ENCODE measurements around the gene MYBL2. TPM values are rescaled to one million over a fixed set of nuclear protein-coding genes. Genes with fewer than 3 reads are reported as not detected.
"Not testable (repeated sequence)": the region's sequence is repeated elsewhere in the genome, so short reads cannot be mapped to it uniquely, and the experiment has no call there.

MYBL2 gene
- total RNA-seq, 4 donors from 2014 or later, result 0.11 to 0.33 (median 0.19) TPM; not detected in 1

DNA sequence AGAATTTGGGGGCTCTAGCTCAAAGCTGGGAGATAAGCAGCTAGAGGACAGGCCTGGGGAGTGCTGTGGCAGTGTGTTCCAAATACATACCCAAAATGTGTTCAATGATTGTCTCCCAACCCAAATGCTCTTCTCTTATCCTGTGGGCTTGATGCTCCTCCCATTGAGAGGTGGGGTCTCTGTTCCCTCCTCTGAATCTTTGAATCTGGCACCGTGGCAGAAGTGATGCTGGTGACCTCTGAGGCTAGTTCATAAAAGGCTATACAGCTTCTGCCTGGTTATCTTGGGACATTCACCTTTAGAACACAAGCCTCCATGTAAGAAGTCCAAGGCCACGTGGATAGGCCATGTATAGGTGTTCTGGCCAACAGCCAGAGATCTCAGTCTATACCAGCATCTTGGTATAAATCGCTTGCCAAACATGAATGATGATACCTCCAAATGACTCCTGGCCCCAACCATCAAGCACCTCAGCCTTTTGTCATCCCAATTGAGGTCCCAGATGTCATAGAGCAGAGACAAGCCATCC is 15.9 kb upstream of the MYBL2 start:
- TF ChIP-seq EP300 (IDR thresholded peaks at IDR 0.05) (no peak), POLR2AphosphoS5 (IDR thresholded peaks at IDR 0.05) (no peak), POLR2A (IDR thresholded peaks at IDR 0.05; ENCODE audit: low read depth) (no peak)
- intact Hi-C loops (cut with DNase I), result no loop called here

DNA sequence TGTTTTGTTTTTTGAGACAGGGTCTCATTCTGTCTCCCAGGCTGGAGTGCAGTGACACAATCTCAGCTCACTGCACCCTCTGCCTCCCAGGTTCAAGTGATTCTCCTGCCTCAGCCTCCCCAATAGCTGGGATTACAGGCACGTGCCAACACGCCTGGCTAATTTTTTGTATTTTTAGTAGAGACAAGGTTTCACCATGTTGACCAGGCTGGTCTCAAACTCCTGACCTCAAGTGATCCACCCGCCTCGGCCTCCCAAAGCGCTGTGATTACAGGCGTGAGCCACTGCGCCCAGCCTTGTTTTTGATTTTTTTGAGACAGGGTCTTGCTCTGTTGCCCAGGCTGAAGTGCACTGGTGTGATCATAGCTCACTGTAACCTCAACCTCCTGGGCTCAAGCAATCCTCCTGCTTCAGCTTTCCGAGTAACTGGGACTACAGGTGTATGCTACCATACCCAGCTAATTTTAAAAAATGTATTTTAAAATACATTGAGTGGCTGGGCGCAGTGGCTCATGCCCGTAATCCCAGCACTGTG is 15.2 kb upstream of the MYBL2 start:
- DNase-seq (ENCODE audit: extremely low spot score); H3K4me1 ChIP-seq; H3K9me3 ChIP-seq; H3K4me3 ChIP-seq; intact Hi-C loops (cut with DNase I); H3K27ac ChIP-seq (replicated peaks in 1 of 4); H3K27me3 ChIP-seq: not testable (repeated sequence)
- H3K36me3 ChIP-seq, result peaks cover 8 to 20% (median 12%) of the 10 kb centered on the region in 4 donors
- 95% methylated on average over 10 of the region's 10 CpGs for WGBS

More for the DNA sequence above, 15.9 kb upstream of the MYBL2 start:
- no peak for DNase-seq (ENCODE audit: extremely low spot score)
- peaks cover 15 to 27% (median 18%) of the 10 kb centered on the region in 4 donors for H3K36me3 ChIP-seq
- 60% methylated on average over 2 of the region's 3 CpGs for WGBS
- no peak overlapping the region for H3K27ac ChIP-seq (replicated peaks in 1 of 4)
- no peak overlapping the region for H3K4me3 ChIP-seq
- no peaks in the 10 kb centered on the region for H3K27me3 ChIP-seq
- H3K4me1 ChIP-seq, result no peaks in the 10 kb centered on the region
- no peaks in the 10 kb centered on the region for H3K9me3 ChIP-seq

DNA sequence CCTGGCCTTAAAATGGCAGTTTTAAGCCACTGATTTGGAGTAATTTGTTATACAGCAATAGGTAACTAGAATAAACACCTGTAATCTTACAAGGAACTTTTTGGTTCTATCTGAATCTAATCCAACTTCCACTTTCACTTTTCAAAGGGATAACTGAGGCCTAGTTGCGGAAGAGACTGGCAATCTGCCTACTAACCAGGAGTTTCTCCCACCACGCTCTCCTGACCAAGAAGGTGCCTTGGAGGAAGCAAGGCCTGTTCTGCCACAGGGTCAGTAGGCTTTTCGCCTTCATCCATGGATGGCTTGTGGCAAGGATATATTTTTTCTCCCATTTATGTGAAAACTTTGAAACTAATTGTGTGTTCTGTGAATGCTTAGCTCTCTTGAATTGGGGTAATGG is 12.9 kb upstream of the MYBL2 start:
- intact Hi-C loops (cut with DNase I), result no loop called here
- no peak overlapping the region for H3K4me3 ChIP-seq
- H3K4me1 ChIP-seq, result peaks cover 3 to 16% (median 15%) of the 10 kb centered on the region in 4 donors
- no peak for DNase-seq (ENCODE audit: extremely low spot score)
- no peaks in the 10 kb centered on the region for H3K36me3 ChIP-seq
- no peaks in the 10 kb centered on the region for H3K27me3 ChIP-seq
- TF ChIP-seq, protein P1, sequence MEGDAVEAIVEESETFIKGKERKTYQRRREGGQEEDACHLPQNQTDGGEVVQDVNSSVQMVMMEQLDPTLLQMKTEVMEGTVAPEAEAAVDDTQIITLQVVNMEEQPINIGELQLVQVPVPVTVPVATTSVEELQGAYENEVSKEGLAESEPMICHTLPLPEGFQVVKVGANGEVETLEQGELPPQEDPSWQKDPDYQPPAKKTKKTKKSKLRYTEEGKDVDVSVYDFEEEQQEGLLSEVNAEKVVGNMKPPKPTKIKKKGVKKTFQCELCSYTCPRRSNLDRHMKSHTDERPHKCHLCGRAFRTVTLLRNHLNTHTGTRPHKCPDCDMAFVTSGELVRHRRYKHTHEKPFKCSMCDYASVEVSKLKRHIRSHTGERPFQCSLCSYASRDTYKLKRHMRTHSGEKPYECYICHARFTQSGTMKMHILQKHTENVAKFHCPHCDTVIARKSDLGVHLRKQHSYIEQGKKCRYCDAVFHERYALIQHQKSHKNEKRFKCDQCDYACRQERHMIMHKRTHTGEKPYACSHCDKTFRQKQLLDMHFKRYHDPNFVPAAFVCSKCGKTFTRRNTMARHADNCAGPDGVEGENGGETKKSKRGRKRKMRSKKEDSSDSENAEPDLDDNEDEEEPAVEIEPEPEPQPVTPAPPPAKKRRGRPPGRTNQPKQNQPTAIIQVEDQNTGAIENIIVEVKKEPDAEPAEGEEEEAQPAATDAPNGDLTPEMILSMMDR (IDR thresholded peaks at IDR 0.05), result no peak
- TF ChIP-seq POLR2AphosphoS5 (IDR thresholded peaks at IDR 0.05), result no peak
- WGBS, result 92% methylated on average over 3 of the region's 3 CpGs
- no peaks in the 10 kb centered on the region for H3K9me3 ChIP-seq
- H3K27ac ChIP-seq (replicated peaks in 1 of 4), result no peak overlapping the region

DNA sequence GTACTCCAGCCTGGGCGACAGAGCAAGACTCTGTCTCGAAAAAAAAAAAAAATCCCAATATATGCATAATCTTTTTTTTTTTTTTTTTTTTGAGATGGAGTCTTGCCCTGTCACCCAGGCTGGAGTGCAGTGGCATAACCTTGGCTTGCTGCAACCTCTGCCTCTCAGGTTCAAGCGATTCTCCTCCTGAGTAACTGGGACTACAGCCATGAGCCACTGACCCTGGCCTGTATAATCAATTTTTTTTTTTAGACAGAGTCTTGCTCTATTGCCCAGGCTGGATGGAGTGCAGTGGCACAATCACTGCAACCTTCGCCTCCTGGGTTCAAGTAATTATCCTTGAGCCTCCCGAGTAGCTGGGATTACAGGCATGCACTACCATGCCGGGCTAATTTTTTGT is 11.7 kb upstream of the MYBL2 start:
- H3K4me1 ChIP-seq, result peaks cover 3 to 16% (median 15%) of the 10 kb centered on the region in 4 donors
- WGBS, result 91% methylated on average over 6 of the region's 6 CpGs
- DNase-seq (ENCODE audit: extremely low spot score); intact Hi-C loops (cut with DNase I); H3K27me3 ChIP-seq; H3K27ac ChIP-seq (replicated peaks in 1 of 4); H3K4me3 ChIP-seq; H3K9me3 ChIP-seq; H3K36me3 ChIP-seq: not testable (repeated sequence)

DNA sequence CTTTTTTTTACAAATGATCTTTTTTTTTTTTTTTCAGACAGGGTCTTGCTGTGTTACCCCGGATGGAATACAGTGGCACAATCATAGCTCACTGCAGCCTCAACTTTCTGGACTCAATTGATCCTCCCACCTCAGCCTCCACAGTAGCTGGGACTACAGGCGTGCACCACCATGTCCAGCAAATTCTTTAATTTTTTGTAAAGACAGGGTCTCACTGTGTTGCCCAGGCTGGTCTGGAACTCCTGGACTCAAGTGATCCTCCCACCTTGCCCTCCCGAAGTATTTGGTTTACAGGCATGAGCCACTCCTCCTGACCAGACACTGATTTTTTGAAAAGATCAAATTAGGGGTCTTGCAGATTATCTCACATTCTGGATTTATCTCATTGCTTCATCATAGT is 11.0 kb upstream of the MYBL2 start:
- Histone ChIP-seq H3K4me1 (peaks cover 3 to 16% (median 15%) of the 10 kb centered on the region in 4 donors), H3K9me3 (no peaks in the 10 kb centered on the region), H3K27ac (replicated peaks in 1 of 4) (no peak overlapping the region), H3K36me3 (no peaks in the 10 kb centered on the region), H3K27me3 (no peaks in the 10 kb centered on the region), H3K4me3 (no peak overlapping the region)
- intact Hi-C loops (cut with DNase I), result no loop called here
- WGBS, result 74% methylated on average over 3 of the region's 3 CpGs
- TF ChIP-seq POLR2A (IDR thresholded peaks at IDR 0.05; ENCODE audit: low read depth) (no peak), POLR2AphosphoS5 (IDR thresholded peaks at IDR 0.05) (no peak), EP300 (IDR thresholded peaks at IDR 0.05) (no peak)
- TF ChIP-seq, protein P1 (IDR thresholded peaks at IDR 0.05), result no peak
- DNase-seq (ENCODE audit: extremely low spot score), result no peak

DNA sequence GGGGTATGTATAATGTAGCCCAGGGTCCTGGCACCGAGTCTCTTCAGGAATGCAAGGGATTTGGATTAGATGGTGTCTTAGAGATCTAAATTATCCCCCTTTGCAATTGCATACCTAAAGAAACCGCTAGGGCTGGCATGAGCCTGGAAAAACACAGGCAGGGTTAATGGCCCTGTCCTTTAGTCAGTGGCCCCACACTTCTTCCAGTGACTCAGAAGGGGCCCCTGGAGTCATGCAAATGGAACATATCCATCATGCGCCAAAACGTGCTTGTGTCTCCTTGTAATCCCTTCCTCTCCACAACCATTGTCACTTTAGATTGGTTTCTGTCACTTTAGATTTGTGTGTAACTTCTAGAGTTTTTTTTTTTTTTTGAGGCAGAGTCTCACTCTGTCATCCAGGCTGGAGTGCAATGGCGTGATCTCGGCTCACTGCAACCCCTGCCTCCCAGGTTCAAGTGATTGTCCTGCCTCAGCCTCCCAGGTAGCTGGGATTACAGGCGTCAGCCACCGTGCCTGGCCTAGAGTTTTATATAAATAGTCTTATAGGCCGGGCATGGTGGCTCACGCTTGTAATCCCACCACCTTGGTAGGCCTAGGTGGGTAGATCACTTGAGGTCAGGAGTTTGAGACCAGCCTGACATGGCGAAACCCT is 8.7 kb upstream of the MYBL2 start:
- Histone ChIP-seq H3K9me3 (no peaks in the 10 kb centered on the region), H3K27me3 (no peaks in the 10 kb centered on the region), H3K36me3 (no peaks in the 10 kb centered on the region), H3K27ac (replicated peaks in 1 of 4) (peak overlapping the region; percentile 62 to 78 (median 72)), H3K4me1 (peaks cover 3 to 16% (median 15%) of the 10 kb centered on the region in 4 donors), H3K4me3 (peak overlapping the region; percentile 63 to 83 (median 64))
- WGBS, result 66% methylated on average over 8 of the region's 11 CpGs
- TF ChIP-seq POLR2AphosphoS5 (IDR thresholded peaks at IDR 0.05) (no peak), EP300 (IDR thresholded peaks at IDR 0.05) (no peak), POLR2A (IDR thresholded peaks at IDR 0.05; ENCODE audit: low read depth) (no peak)
- TF ChIP-seq, protein P1 (IDR thresholded peaks at IDR 0.05), result no peak
- DNase-seq (ENCODE audit: extremely low spot score), result no peak
- intact Hi-C loops (cut with DNase I), result no loop called here
